DOHH2 (cell line): ENCODE data around the gene FAM83E.

Experiments used
- H3F3A ChIP-seq: fragments of 200-600 bp; sonication (generic), shearing (Covaris generic); 2 replicates; pipeline ENCODE4 v1.6.0; 2016; ENCODE audit warnings: antibody characterized with exemption, mild to moderate bottlenecking; ENCODE audit not compliant: control insufficient read depth, insufficient read depth
- H3K27ac ChIP-seq: fragments of 200-600 bp; sonication (generic); 2 replicates; pipeline ENCODE4 v1.5.1; 2014; ENCODE audit warnings: low read depth, mild to moderate bottlenecking, low read length, moderate library complexity
- H3K27me3 ChIP-seq: fragments of 200-600 bp; sonication (generic); 2 replicates; pipeline ENCODE4 v1.6.1; 2014; ENCODE audit warnings: mild to moderate bottlenecking, low read length, mixed read lengths; ENCODE audit not compliant: control insufficient read depth
- H3K36me3 ChIP-seq: fragments of 200-600 bp; sonication (generic); 2 replicates; pipeline ENCODE4 v1.6.1; 2014; ENCODE audit warnings: mild to moderate bottlenecking, low read length, moderate library complexity, mixed read lengths; ENCODE audit not compliant: control insufficient read depth
- H3K4me1 ChIP-seq: fragments of 200-600 bp; sonication (generic); 2 replicates; pipeline ENCODE4 v1.6.1; 2014; ENCODE audit warnings: mild to moderate bottlenecking, low read length, mixed read lengths; ENCODE audit not compliant: control insufficient read depth
- H3K4me2 ChIP-seq: fragments of 200-600 bp; sonication (generic); 2 replicates; pipeline ENCODE4 v1.6.0; 2014; ENCODE audit warnings: mild to moderate bottlenecking, low read length, moderate library complexity
- H3K4me3 ChIP-seq: fragments of 200-600 bp; sonication (generic); 2 replicates; pipeline ENCODE4 v1.5.1; 2014; ENCODE audit warnings: mild to moderate bottlenecking, low read length, mixed read lengths
- H3K79me2 ChIP-seq: fragments of 200-600 bp; sonication (generic); 2 replicates; pipeline ENCODE4 v1.6.1; 2014; ENCODE audit warnings: mild to moderate bottlenecking, low read length, mixed read lengths; ENCODE audit not compliant: control insufficient read depth
- H3K9me2 ChIP-seq: fragments of 200-600 bp; sonication (generic); replicated peaks from 2 replicates; pipeline ENCODE4 v1.6.1; 2014; ENCODE audit warnings: mild to moderate bottlenecking, low read length, mixed read lengths; ENCODE audit not compliant: control insufficient read depth
- H3K9me3 ChIP-seq: fragments of 200-600 bp; sonication (generic); 2 replicates; pipeline ENCODE4 v1.6.1; 2014; ENCODE audit warnings: antibody characterized with exemption, low read length, mixed read lengths; ENCODE audit not compliant: control insufficient read depth, insufficient read depth
- H4K20me1 ChIP-seq: fragments of 200-600 bp; sonication (generic); 2 replicates; pipeline ENCODE4 v1.6.0; 2014; ENCODE audit warnings: low read depth, mild to moderate bottlenecking, antibody characterized with exemption, low read length, moderate library complexity; ENCODE audit not compliant: control insufficient read depth, insufficient read depth
- CTCF ChIP-seq: fragments of 200-600 bp; sonication (generic); IDR thresholded peaks from one replicate; pipeline ENCODE4 v1.5.1; 2014; ENCODE audit warnings: antibody characterized with exemption, mild to moderate bottlenecking, low read depth, low read length; ENCODE audit not compliant: poor library complexity, severe bottlenecking
- EZH2phosphoT487 ChIP-seq: fragments of 200-600 bp; sonication (generic); IDR thresholded peaks from 2 replicates; pipeline ENCODE4 v1.6.1; 2017; ENCODE audit warnings: borderline replicate concordance, mild to moderate bottlenecking, antibody characterized with exemption, low read length, moderate library complexity, mixed read lengths

Gene FAM83E

GRCh38 chr19:48635966-48636858 is 21.3 kb upstream of the FAM83E start:
- Histone ChIP-seq H3K79me2 (peaks cover 27% of the 10 kb centered on the region), H3K9me3 (no peaks in the 10 kb centered on the region), H3K4me3 (peak overlapping the region; percentile 87), H3K27ac (peak overlapping the region; percentile 96), H3K4me1 (peaks cover 59% of the 10 kb centered on the region), H3K27me3 (no peaks in the 10 kb centered on the region), H3K9me2 (no peaks in the 10 kb centered on the region), H3F3A (peaks cover 20% of the 10 kb centered on the region), H3K4me2 (peak overlapping the region; percentile 93), H3K36me3 (peaks cover 19% of the 10 kb centered on the region), H4K20me1 (no peaks in the 10 kb centered on the region)
- TF ChIP-seq EZH2phosphoT487 (no peak), CTCF (no peak)

DNA sequence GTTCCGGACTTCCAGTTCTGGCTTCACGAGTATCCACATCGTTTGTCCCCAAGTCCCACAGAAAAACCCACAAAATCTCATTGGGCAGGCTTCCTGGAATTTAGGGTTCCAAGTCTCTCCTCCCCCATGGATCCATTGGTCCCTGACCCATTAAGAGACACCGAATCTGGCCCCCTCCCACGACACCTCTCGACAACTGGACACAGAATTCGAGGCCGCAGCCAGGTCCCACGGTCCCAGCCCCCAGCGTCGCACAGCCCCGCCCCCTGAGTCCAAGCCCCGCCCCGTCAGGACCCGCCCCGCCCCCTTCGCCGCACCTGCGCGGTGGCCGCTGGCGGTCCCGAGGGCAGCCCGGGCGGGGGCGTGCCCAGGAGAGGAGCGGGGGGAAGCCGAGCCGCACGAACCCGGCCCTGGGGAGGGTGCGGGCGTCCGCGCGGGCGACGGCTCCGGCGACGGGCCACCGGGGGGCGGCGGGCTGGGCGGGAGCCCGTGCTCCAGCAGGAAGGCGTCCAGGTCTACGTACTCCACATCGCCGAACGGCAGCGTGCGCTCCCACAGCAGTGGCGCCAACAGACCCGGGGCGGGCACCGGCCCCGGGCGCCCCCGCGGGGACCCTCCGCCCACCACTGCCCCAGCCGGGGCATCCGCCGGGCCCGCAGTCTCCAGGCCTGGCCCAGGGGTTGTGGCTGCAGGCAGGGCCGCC is 20.5 kb upstream of the FAM83E start:
- H3K36me3 ChIP-seq = peaks cover 26% of the 10 kb centered on the region
- peaks cover 19% of the 10 kb centered on the region for H3F3A ChIP-seq
- H3K9me2 ChIP-seq = no peaks in the 10 kb centered on the region
- no peaks in the 10 kb centered on the region for H4K20me1 ChIP-seq
- no peak for TF ChIP-seq EZH2phosphoT487
- TF ChIP-seq CTCF = no peak
- H3K4me1 ChIP-seq = peaks cover 59% of the 10 kb centered on the region
- peak overlapping the region; percentile 93 for H3K4me2 ChIP-seq
- H3K27me3 ChIP-seq = no peaks in the 10 kb centered on the region
- H3K79me2 ChIP-seq = peaks cover 27% of the 10 kb centered on the region
- H3K9me3 ChIP-seq = no peaks in the 10 kb centered on the region
- H3K27ac ChIP-seq = peak overlapping the region; percentile 96
- peak overlapping the region; percentile 87 for H3K4me3 ChIP-seq

GRCh38 chr19:48634424-48635262 is 19.8 kb upstream of the FAM83E start:
- Histone ChIP-seq H3K27me3 (no peaks in the 10 kb centered on the region), H3K4me2 (peak overlapping the region; percentile 93), H3K27ac (peak overlapping the region; percentile 79), H3K4me1 (peaks cover 59% of the 10 kb centered on the region), H3K4me3 (peak overlapping the region; percentile 87), H3K79me2 (peaks cover 27% of the 10 kb centered on the region), H4K20me1 (no peaks in the 10 kb centered on the region), H3K9me3 (no peaks in the 10 kb centered on the region), H3K9me2 (no peaks in the 10 kb centered on the region), H3K36me3 (peaks cover 33% of the 10 kb centered on the region), H3F3A (peaks cover 19% of the 10 kb centered on the region)
- TF ChIP-seq EZH2phosphoT487 (no peak), CTCF (no peak)
